PC-9 (cell line): ENCODE measurements around the gene DYNLT2B.

Experiments used
- EZH2 ChIP-seq: fragments of 200-600 bp; sonication (generic); IDR thresholded peaks from 2 replicates; pipeline ENCODE4 v1.8.0; 2017; ENCODE audit warnings: antibody characterized with exemption, low read depth
- TF ChIP-seq, protein P1 (sequence below): fragments of 200-600 bp; sonication (generic); conservative IDR thresholded peaks from 2 replicates; pipeline ENCODE4 v1.6.1; 2017; ENCODE audit warnings: mixed run types, antibody characterized with exemption, mild to moderate bottlenecking, moderate library complexity

DNA sequence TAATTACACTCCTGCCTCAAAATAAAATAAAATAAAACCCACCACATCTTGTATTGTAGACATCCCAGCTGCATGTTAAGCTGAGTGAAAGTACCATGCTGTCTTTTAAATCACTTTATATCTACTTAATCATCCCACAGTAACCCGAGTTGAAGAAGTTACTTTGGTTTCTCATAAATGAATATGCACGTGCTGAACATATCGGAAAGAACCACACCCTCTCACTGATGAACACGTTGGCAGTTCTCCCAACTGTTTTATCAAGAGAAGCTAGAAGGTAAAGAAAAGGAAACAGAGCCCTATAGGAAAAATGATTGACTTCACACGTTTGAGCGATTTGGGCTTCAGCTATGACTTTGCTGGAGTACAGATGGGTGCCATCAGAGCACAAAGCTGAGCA, 36.1 kb upstream of the DYNLT2B start:
- TF ChIP-seq EZH2 = no peak
- TF ChIP-seq, protein P1, sequence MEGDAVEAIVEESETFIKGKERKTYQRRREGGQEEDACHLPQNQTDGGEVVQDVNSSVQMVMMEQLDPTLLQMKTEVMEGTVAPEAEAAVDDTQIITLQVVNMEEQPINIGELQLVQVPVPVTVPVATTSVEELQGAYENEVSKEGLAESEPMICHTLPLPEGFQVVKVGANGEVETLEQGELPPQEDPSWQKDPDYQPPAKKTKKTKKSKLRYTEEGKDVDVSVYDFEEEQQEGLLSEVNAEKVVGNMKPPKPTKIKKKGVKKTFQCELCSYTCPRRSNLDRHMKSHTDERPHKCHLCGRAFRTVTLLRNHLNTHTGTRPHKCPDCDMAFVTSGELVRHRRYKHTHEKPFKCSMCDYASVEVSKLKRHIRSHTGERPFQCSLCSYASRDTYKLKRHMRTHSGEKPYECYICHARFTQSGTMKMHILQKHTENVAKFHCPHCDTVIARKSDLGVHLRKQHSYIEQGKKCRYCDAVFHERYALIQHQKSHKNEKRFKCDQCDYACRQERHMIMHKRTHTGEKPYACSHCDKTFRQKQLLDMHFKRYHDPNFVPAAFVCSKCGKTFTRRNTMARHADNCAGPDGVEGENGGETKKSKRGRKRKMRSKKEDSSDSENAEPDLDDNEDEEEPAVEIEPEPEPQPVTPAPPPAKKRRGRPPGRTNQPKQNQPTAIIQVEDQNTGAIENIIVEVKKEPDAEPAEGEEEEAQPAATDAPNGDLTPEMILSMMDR = no peak
